Testis (tissue), 3 donors: Measurements from ENCODE around the gene TMEM14B. TPM values are rescaled to one million over a fixed set of nuclear protein-coding genes. Genes with fewer than 3 reads are reported as not detected.
A peak's percentile ranks its signal among the peaks of the same experiment; 100 is the strongest.
"Not testable (repeated sequence)": the region's sequence is repeated elsewhere in the genome, so short reads cannot be mapped to it uniquely, and the experiment has no call there.

Experiments used
- DNase-seq: peaks from one replicate; pipeline ENCODE4 v3.0.0-alpha.2; 2019
- H3K27ac ChIP-seq, 2 donors: fragments of 200-600 bp; sonication (generic); one replicate each; pipeline ENCODE4 v1.5.1; 2019
- H3K27me3 ChIP-seq: fragments of 200-600 bp; sonication (generic); one replicate; pipeline ENCODE4 v1.5.1; 2019
- H3K36me3 ChIP-seq: fragments of 200-600 bp; sonication (generic); one replicate; pipeline ENCODE4 v1.5.1; 2017; ENCODE audit warnings: low read depth; ENCODE audit errors: missing control alignments
- H3K4me1 ChIP-seq: fragments of 200-600 bp; sonication (generic); one replicate; pipeline ENCODE4 v1.5.1; 2019
- H3K4me3 ChIP-seq, 2 donors: fragments of 200-600 bp; sonication (generic); one replicate each; pipeline ENCODE4 v1.5.1; 2017 to 2019
- H3K9me3 ChIP-seq: fragments of 200-600 bp; sonication (generic); one replicate; pipeline ENCODE4 v1.5.1; 2017
- POLR2A ChIP-seq: fragments of 450-650 bp; IDR thresholded peaks from one replicate; pipeline ENCODE4 v1.6.1; 2017; ENCODE audit warnings: antibody characterized with exemption, mild to moderate bottlenecking, moderate library complexity
- WGBS, 2 donors: methylation state at CpG; one replicate each; pipeline ENCODE4 v1.1.5; 2018; 5-methylcytosine and 5-hydroxymethylcytosine counted together
- intact Hi-C: fragments of 100-400 bp; cut with DNase I; formaldehyde crosslinking; loops from one replicate; pipeline ENCODE4 v1.15.1; 2023; ENCODE audit warnings: low total_unique reads
- polyA plus RNA-seq: library from polyadenylated mRNA; stranded (reverse); fragments of 350-450 nt; fragmentation: Illumina TruSeq; extraction: RNeasy Lipid Tissue Mini Kit (QIAGEN cat#74804); gene quantifications from one replicate; pipeline ENCODE4 v1.2.3, GENCODE V29; 2014; ENCODE audit warnings: low read depth, low replicate concordance; ENCODE audit not compliant: insufficient read depth
- total RNA-seq, 2 donors: library from RNA; depleted of rRNA; stranded (reverse); fragments of >200 nt; gene quantifications; one replicate each; pipeline ENCODE4 v1.2.3, GENCODE V29; 2016
- TF ChIP-seq, protein P1 (sequence below), 3 experiments: fragments of 450-650 bp in 2 of 3; fragments of 200-600 bp in 1 of 3; sonication (generic) in 1 of 3; IDR thresholded peaks; one replicate each; pipeline ENCODE4 v1.5.1; 2016 to 2019; ENCODE audit warnings: antibody characterized with exemption in 3 of 3, mild to moderate bottlenecking in 2 of 3, moderate library complexity in 1 of 3

Gene TMEM14B
- total and polyA plus RNA-seq, 3 donors from 2014 or later: 63.8 to 106 (median 91.7) TPM

DNA sequence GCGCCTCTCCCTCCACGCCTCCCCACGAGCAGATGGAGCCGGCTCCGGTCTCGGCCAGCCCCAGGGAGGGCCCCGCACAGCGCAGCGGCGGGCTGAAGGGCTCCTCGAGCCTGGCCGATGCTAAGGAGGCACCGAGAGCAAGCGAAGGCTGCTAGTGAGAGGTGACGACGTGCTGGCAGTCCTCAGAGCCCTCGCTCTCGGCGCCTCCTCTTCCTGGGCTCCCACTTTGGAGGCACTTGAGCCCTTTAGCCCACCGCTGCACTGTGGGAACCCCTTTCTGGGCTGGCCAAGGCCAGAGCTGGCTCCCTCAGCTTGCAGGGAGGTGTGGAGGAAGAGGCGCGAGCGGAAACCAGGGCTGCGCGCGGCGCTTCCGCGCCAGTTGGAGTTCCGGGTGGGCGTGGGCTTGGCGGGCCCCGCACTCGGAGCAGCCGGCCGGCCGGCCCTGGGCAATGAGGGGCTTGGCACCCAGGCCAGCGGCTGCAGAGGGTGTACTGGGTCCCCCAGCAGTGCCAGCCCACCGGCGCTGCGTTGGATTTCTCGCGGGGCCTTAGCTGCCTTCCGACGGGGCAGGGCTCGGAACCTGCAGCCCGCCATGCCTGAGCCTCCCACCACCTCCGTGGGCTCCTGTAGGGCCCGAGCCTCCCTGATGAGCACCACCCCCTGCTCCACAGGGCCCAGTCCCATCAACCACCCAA, 27.2 kb upstream of the TMEM14B start:
- Histone ChIP-seq H3K27me3 (no peaks in the 10 kb centered on the region), H3K4me1 (peaks cover 29% of the 10 kb centered on the region), H3K9me3 (no peaks in the 10 kb centered on the region), H3K4me3 (peak overlapping the region; percentile 59 to 85), H3K27ac (peak overlapping the region; percentile 87 to 88), H3K36me3 (no peaks in the 10 kb centered on the region)
- intact Hi-C loops: no loop called here
- DNase-seq: peak; percentile 48
- 31 to 55% methylated on average over 4 to 40 of the region's 49 CpGs for WGBS, 2 donors
- TF ChIP-seq POLR2A: no peak
- TF ChIP-seq, protein P1, sequence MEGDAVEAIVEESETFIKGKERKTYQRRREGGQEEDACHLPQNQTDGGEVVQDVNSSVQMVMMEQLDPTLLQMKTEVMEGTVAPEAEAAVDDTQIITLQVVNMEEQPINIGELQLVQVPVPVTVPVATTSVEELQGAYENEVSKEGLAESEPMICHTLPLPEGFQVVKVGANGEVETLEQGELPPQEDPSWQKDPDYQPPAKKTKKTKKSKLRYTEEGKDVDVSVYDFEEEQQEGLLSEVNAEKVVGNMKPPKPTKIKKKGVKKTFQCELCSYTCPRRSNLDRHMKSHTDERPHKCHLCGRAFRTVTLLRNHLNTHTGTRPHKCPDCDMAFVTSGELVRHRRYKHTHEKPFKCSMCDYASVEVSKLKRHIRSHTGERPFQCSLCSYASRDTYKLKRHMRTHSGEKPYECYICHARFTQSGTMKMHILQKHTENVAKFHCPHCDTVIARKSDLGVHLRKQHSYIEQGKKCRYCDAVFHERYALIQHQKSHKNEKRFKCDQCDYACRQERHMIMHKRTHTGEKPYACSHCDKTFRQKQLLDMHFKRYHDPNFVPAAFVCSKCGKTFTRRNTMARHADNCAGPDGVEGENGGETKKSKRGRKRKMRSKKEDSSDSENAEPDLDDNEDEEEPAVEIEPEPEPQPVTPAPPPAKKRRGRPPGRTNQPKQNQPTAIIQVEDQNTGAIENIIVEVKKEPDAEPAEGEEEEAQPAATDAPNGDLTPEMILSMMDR (IDR thresholded peaks at IDR 0.05): no peak

GRCh38 chr6:10720960-10721849, 26.4 kb upstream of the TMEM14B start:
- TF ChIP-seq POLR2A: peak; percentile 63
- DNase-seq: peak; percentile 66
- 52 to 55% methylated on average over 15 to 17 of the region's 17 CpGs for WGBS, 2 donors
- H3K27me3 ChIP-seq, H3K36me3 ChIP-seq, H3K9me3 ChIP-seq, intact Hi-C loops: not testable (repeated sequence)
- H3K27ac ChIP-seq: peak overlapping the region; percentile 88 to 92
- peaks cover 29% of the 10 kb centered on the region for H3K4me1 ChIP-seq
- peak overlapping the region; percentile 59 to 85 for H3K4me3 ChIP-seq

DNA sequence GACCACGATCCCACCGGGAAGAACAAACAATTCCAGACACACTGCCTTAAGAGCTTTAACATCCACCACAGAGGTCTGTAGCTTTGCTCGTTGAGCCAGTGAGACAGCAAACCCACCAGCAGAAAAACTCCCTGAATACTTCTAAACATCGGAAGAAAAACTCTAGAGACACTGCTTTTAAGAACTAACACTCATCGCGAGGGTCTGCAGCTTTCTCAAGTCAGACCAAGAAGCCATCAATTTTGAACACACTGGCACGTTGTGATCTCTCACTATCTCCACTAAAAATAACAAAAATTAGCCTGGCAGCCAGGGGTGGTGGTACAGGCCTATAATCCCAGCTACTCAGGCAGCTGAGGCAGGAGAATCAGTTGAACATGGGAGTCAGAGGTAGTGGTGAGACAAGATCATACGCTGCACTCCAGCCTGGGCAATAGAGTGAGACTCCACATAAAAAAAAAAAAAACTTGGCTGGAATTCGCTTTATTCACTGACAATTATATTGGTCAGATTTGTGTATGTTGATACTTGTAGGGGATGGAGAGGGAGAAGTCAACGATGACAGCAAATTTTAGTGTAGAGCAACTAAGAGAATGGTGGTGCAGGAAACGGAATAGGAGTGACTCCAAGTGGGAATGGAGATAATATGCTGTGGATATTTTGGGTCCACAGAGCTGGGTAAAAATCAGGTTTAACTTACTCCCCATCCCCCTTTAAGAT, 25.6 kb upstream of the TMEM14B start:
- no peak for TF ChIP-seq POLR2A
- TF ChIP-seq, protein P1 (IDR thresholded peaks at IDR 0.05): no peak
- intact Hi-C loops: no loop called here
- peak overlapping the region; percentile 66 to 92 for H3K27ac ChIP-seq
- H3K4me3 ChIP-seq: peak overlapping the region; percentile 76 to 85
- DNase-seq: no peak
- H3K27me3 ChIP-seq: no peaks in the 10 kb centered on the region
- H3K9me3 ChIP-seq: no peaks in the 10 kb centered on the region
- WGBS, 2 donors: 48 to 60% methylated on average over 11 of the region's 11 CpGs
- peaks cover 29% of the 10 kb centered on the region for H3K4me1 ChIP-seq
- H3K36me3 ChIP-seq: no peaks in the 10 kb centered on the region

GRCh38 chr6:10722570-10722819, 25.1 kb upstream of the TMEM14B start:
- no peaks in the 10 kb centered on the region for H3K9me3 ChIP-seq
- intact Hi-C loops: no loop called here
- WGBS, 2 donors: 0 to 1% methylated on average over 6 of the region's 6 CpGs
- peak overlapping the region; percentile 76 to 85 for H3K4me3 ChIP-seq
- H3K36me3 ChIP-seq: no peaks in the 10 kb centered on the region
- peaks cover 29% of the 10 kb centered on the region for H3K4me1 ChIP-seq
- no peaks in the 10 kb centered on the region for H3K27me3 ChIP-seq
- no peak for TF ChIP-seq POLR2A
- TF ChIP-seq, protein P1 (IDR thresholded peaks at IDR 0.05): no peak
- peak overlapping the region; percentile 66 to 92 for H3K27ac ChIP-seq
- no peak for DNase-seq
